OCI-LY7 (cell line): ENCODE measurements around the gene IFNA7.
"Not testable (repeated sequence)": the region's sequence is repeated elsewhere in the genome, so short reads cannot be mapped to it uniquely, and the experiment has no call there.

Experiments used
- EZH2phosphoT487 ChIP-seq: fragments of 200-600 bp; sonication (generic); IDR thresholded peaks from 2 replicates; pipeline ENCODE4 v1.6.1; 2018; ENCODE audit warnings: low read depth, borderline replicate concordance, mild to moderate bottlenecking, mixed run types, antibody characterized with exemption, low read length, moderate library complexity, mixed read lengths
- TF ChIP-seq, protein P1 (sequence below): fragments of 200-600 bp; sonication (generic); conservative IDR thresholded peaks from 2 replicates; pipeline ENCODE4 v1.5.1; 2014; ENCODE audit warnings: mild to moderate bottlenecking, antibody characterized with exemption, low read length, moderate library complexity, mixed read lengths

DNA sequence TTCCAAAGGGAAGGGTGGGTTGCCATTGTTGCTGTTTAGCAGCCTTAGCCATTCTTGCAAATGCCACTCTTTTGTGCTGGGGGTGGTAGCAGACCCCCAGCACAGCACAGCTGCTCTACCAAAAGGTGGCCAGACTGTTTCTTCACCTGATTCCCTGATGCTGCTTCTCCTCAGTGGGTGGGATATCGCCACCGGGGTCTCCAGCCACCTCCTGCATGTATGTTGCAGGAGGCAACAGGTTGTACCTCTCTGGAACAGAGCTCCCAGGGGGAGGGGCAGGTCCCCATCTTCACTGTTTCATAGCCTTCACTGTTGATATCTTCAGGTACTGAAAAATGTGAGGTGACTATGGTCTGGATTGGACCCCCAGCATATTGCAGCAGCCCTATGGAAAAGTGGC, 8.8 kb upstream of the IFNA7 start:
- TF ChIP-seq, protein P1, sequence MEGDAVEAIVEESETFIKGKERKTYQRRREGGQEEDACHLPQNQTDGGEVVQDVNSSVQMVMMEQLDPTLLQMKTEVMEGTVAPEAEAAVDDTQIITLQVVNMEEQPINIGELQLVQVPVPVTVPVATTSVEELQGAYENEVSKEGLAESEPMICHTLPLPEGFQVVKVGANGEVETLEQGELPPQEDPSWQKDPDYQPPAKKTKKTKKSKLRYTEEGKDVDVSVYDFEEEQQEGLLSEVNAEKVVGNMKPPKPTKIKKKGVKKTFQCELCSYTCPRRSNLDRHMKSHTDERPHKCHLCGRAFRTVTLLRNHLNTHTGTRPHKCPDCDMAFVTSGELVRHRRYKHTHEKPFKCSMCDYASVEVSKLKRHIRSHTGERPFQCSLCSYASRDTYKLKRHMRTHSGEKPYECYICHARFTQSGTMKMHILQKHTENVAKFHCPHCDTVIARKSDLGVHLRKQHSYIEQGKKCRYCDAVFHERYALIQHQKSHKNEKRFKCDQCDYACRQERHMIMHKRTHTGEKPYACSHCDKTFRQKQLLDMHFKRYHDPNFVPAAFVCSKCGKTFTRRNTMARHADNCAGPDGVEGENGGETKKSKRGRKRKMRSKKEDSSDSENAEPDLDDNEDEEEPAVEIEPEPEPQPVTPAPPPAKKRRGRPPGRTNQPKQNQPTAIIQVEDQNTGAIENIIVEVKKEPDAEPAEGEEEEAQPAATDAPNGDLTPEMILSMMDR = not testable (repeated sequence)
- TF ChIP-seq EZH2phosphoT487 = not testable (repeated sequence)
